Measurements from ENCODE around the gene TAS1R2. TPM values are rescaled to one million over a fixed set of nuclear protein-coding genes. Genes with fewer than 3 reads are reported as not detected.

The TAS1R2 gene
- total and polyA plus RNA-seq, 2 of the 13 experiments (the other 11 are each of a cell fraction or from before 2014, with no cell fraction given), result not detected

GRCh38 chr1:18875107-18875795 is 15.8 kb upstream of the TAS1R2 start (continued):
- TF ChIP-seq, protein P1, sequence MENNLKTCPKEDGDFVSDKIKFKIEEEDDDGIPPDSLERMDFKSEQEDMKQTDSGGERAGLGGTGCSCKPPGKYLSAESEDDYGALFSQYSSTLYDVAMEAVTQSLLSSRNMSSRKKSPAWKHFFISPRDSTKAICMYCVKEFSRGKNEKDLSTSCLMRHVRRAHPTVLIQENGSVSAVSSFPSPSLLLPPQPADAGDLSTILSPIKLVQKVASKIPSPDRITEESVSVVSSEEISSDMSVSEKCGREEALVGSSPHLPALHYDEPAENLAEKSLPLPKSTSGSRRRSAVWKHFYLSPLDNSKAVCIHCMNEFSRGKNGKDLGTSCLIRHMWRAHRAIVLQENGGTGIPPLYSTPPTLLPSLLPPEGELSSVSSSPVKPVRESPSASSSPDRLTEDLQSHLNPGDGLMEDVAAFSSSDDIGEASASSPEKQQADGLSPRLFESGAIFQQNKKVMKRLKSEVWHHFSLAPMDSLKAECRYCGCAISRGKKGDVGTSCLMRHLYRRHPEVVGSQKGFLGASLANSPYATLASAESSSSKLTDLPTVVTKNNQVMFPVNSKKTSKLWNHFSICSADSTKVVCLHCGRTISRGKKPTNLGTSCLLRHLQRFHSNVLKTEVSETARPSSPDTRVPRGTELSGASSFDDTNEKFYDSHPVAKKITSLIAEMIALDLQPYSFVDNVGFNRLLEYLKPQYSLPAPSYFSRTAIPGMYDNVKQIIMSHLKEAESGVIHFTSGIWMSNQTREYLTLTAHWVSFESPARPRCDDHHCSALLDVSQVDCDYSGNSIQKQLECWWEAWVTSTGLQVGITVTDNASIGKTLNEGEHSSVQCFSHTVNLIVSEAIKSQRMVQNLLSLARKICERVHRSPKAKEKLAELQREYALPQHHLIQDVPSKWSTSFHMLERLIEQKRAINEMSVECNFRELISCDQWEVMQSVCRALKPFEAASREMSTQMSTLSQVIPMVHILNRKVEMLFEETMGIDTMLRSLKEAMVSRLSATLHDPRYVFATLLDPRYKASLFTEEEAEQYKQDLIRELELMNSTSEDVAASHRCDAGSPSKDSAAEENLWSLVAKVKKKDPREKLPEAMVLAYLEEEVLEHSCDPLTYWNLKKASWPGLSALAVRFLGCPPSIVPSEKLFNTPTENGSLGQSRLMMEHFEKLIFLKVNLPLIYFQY (CRISPR knock-in tag; IDR thresholded peaks at IDR 0.05; ENCODE audit: borderline replicate concordance), result no peak
- TF ChIP-seq, protein P2, sequence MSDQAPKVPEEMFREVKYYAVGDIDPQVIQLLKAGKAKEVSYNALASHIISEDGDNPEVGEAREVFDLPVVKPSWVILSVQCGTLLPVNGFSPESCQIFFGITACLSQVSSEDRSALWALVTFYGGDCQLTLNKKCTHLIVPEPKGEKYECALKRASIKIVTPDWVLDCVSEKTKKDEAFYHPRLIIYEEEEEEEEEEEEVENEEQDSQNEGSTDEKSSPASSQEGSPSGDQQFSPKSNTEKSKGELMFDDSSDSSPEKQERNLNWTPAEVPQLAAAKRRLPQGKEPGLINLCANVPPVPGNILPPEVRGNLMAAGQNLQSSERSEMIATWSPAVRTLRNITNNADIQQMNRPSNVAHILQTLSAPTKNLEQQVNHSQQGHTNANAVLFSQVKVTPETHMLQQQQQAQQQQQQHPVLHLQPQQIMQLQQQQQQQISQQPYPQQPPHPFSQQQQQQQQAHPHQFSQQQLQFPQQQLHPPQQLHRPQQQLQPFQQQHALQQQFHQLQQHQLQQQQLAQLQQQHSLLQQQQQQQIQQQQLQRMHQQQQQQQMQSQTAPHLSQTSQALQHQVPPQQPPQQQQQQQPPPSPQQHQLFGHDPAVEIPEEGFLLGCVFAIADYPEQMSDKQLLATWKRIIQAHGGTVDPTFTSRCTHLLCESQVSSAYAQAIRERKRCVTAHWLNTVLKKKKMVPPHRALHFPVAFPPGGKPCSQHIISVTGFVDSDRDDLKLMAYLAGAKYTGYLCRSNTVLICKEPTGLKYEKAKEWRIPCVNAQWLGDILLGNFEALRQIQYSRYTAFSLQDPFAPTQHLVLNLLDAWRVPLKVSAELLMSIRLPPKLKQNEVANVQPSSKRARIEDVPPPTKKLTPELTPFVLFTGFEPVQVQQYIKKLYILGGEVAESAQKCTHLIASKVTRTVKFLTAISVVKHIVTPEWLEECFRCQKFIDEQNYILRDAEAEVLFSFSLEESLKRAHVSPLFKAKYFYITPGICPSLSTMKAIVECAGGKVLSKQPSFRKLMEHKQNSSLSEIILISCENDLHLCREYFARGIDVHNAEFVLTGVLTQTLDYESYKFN (CRISPR knock-in tag; conservative IDR thresholded peaks at IDR 0.05), result no peak
- TF ChIP-seq ZBTB38 (CRISPR knock-in tag; IDR thresholded peaks at IDR 0.05), result 0 out of 2 replicates have a peak, but pooled peaks have one; percentile 29
- TF ChIP-seq ZBTB26 (CRISPR knock-in tag; IDR thresholded peaks at IDR 0.05; ENCODE audit: borderline replicate concordance), result no peak
- TF ChIP-seq ZFP91 (CRISPR knock-in tag; IDR thresholded peaks at IDR 0.05; ENCODE audit: borderline replicate concordance), result peak; percentile 35; the same call in 1 of the 2 replicates
- no peak for TF ChIP-seq ZBTB21 (CRISPR knock-in tag; IDR thresholded peaks at IDR 0.05)
- TF ChIP-seq, protein P3, sequence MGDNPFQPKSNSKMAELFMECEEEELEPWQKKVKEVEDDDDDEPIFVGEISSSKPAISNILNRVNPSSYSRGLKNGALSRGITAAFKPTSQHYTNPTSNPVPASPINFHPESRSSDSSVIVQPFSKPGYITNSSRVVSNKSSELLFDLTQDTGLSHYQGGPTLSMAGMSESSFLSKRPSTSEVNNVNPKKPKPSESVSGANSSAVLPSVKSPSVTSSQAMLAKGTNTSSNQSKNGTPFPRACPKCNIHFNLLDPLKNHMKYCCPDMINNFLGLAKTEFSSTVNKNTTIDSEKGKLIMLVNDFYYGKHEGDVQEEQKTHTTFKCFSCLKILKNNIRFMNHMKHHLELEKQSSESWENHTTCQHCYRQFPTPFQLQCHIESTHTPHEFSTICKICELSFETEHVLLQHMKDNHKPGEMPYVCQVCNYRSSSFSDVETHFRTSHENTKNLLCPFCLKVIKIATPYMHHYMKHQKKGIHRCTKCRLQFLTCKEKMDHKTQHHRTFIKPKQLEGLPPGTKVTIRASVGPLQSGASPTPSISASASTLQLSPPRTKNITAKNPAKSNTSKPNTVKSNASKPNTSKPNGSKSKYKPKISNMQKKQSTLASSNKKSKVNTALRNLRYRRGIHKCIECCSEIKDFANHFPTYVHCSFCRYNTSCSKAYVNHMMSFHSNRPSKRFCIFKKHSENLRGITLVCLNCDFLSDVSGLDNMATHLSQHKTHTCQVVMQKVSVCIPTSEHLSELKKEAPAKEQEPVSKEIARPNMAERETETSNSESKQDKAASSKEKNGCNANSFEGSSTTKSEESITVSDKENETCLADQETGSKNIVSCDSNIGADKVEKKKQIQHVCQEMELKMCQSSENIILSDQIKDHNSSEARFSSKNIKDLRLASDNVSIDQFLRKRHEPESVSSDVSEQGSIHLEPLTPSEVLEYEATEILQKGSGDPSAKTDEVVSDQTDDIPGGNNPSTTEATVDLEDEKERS (CRISPR knock-in tag; IDR thresholded peaks at IDR 0.05), result no peak
- no peak for TF ChIP-seq TP53 (CRISPR knock-in tag; conservative IDR thresholded peaks at IDR 0.05)
- TF ChIP-seq ZFX (CRISPR knock-in tag; IDR thresholded peaks at IDR 0.05; ENCODE audit: low read depth), result peak; percentile 51; the same call in 1 of the 2 replicates
- no peak for TF ChIP-seq ZNF282 (IDR thresholded peaks at IDR 0.05; ENCODE audit: partially characterized antibody)
- TF ChIP-seq FOXM1 (CRISPR knock-in tag; IDR thresholded peaks at IDR 0.05), result no peak
- no peak for TF ChIP-seq ZNF720 (CRISPR knock-in tag; IDR thresholded peaks at IDR 0.05)
- TF ChIP-seq RCOR2 (CRISPR knock-in tag; IDR thresholded peaks at IDR 0.05), result no peak
- 0 out of 2 replicates have a peak, but pooled peaks have one; percentile 64 for TF ChIP-seq CHD4 (IDR thresholded peaks at IDR 0.05; ENCODE audit: borderline replicate concordance, low read length)
- TF ChIP-seq WIZ (CRISPR knock-in tag; IDR thresholded peaks at IDR 0.05), result no peak

Data from HepG2 (cell line).